HL-60 (cell line): ENCODE measurements around the gene SLC26A8.

Source experiments
- GABPA ChIP-seq: IDR thresholded peaks from 2 replicates; pipeline ENCODE4 v1.6.1; 2012; ENCODE audit warnings: low read depth
- POLR2AphosphoS5 ChIP-seq: IDR thresholded peaks from 2 replicates; pipeline ENCODE4 v1.6.1; 2012; ENCODE audit warnings: low read depth
- SPI1 ChIP-seq: IDR thresholded peaks from 2 replicates; pipeline ENCODE4 v1.6.1; 2012; ENCODE audit warnings: low read depth, mild to moderate bottlenecking, borderline replicate concordance
- TF ChIP-seq, protein P1 (sequence below): IDR thresholded peaks from one replicate; pipeline ENCODE4 v1.5.1; 2011; ENCODE audit warnings: low read length, control low read depth, inconsistent platforms; ENCODE audit not compliant: insufficient read depth
- TF ChIP-seq, protein P2 (sequence below): IDR thresholded peaks from 2 replicates; pipeline ENCODE4 v1.6.1; 2012; ENCODE audit warnings: low read depth; ENCODE audit not compliant: insufficient replicate concordance

DNA sequence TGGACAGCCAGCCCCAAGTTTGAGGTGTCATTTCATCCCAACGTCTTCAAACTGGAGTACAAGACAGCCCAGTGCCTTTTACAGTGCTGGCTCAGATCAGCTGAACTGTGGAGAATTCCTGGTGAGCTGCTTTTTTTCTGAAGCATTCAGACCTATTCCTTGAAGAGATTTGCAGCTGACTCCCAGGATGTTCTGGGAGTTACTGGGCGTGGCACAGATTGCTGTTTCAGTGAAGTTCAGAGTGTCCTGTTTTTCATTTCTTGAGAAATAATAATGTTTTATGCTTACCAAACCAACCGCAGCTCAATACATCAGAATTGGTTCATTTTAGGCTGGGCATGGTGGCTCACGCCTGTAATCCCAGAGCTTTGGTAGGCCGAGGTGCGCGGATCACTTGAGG is 70.1 kb downstream of the SLC26A8 start:
- TF ChIP-seq, protein P1, sequence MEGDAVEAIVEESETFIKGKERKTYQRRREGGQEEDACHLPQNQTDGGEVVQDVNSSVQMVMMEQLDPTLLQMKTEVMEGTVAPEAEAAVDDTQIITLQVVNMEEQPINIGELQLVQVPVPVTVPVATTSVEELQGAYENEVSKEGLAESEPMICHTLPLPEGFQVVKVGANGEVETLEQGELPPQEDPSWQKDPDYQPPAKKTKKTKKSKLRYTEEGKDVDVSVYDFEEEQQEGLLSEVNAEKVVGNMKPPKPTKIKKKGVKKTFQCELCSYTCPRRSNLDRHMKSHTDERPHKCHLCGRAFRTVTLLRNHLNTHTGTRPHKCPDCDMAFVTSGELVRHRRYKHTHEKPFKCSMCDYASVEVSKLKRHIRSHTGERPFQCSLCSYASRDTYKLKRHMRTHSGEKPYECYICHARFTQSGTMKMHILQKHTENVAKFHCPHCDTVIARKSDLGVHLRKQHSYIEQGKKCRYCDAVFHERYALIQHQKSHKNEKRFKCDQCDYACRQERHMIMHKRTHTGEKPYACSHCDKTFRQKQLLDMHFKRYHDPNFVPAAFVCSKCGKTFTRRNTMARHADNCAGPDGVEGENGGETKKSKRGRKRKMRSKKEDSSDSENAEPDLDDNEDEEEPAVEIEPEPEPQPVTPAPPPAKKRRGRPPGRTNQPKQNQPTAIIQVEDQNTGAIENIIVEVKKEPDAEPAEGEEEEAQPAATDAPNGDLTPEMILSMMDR = no peak
- TF ChIP-seq POLR2AphosphoS5 = no peak
- TF ChIP-seq SPI1 = no peak
- TF ChIP-seq, protein P2, sequence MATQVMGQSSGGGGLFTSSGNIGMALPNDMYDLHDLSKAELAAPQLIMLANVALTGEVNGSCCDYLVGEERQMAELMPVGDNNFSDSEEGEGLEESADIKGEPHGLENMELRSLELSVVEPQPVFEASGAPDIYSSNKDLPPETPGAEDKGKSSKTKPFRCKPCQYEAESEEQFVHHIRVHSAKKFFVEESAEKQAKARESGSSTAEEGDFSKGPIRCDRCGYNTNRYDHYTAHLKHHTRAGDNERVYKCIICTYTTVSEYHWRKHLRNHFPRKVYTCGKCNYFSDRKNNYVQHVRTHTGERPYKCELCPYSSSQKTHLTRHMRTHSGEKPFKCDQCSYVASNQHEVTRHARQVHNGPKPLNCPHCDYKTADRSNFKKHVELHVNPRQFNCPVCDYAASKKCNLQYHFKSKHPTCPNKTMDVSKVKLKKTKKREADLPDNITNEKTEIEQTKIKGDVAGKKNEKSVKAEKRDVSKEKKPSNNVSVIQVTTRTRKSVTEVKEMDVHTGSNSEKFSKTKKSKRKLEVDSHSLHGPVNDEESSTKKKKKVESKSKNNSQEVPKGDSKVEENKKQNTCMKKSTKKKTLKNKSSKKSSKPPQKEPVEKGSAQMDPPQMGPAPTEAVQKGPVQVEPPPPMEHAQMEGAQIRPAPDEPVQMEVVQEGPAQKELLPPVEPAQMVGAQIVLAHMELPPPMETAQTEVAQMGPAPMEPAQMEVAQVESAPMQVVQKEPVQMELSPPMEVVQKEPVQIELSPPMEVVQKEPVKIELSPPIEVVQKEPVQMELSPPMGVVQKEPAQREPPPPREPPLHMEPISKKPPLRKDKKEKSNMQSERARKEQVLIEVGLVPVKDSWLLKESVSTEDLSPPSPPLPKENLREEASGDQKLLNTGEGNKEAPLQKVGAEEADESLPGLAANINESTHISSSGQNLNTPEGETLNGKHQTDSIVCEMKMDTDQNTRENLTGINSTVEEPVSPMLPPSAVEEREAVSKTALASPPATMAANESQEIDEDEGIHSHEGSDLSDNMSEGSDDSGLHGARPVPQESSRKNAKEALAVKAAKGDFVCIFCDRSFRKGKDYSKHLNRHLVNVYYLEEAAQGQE = no peak
- TF ChIP-seq GABPA = no peak
